ENCODE data around the gene RIN1. TPM values are rescaled to one million over a fixed set of nuclear protein-coding genes. Genes with fewer than 3 reads are reported as not detected.

The RIN1 gene
- total and polyA plus RNA-seq, 2 of the 13 experiments (the other 11 are each of a cell fraction or from before 2014, with no cell fraction given), result 2.4 to 4.1 TPM

GRCh38 chr11:66328302-66329144 is 7.7 kb downstream of the RIN1 start (continued):
- TF ChIP-seq ZNF318 (CRISPR knock-in tag; IDR thresholded peaks at IDR 0.05) (no peak), ZNF577 (CRISPR knock-in tag; IDR thresholded peaks at IDR 0.05; ENCODE audit: borderline replicate concordance, low read depth) (no peak), GMEB1 (CRISPR knock-in tag; IDR thresholded peaks at IDR 0.05; ENCODE audit: borderline replicate concordance) (no peak), FLYWCH1 (CRISPR knock-in tag; IDR thresholded peaks at IDR 0.05) (no peak), ZFP36L1 (CRISPR knock-in tag; IDR thresholded peaks at IDR 0.05) (no peak), ZNF580 (CRISPR knock-in tag; IDR thresholded peaks at IDR 0.05; ENCODE audit: borderline replicate concordance, low read depth) (peak; percentile 73; the same call in 1 of the 2 replicates), MAF1 (CRISPR knock-in tag; IDR thresholded peaks at IDR 0.05; ENCODE audit: borderline replicate concordance) (peak; percentile 66; the same call in 1 of the 2 replicates), TOPORS (CRISPR knock-in tag; IDR thresholded peaks at IDR 0.05) (0 out of 2 replicates have a peak, but pooled peaks have one; percentile 54), TCF7L2 (IDR thresholded peaks at IDR 0.05; ENCODE audit: low read depth, low read length) (no peak), ISX (CRISPR knock-in tag; conservative IDR thresholded peaks at IDR 0.05) (no peak), MTERF4 (CRISPR knock-in tag; IDR thresholded peaks at IDR 0.05) (peak; percentile 62; the same call in 1 of the 2 replicates), ZSCAN12 (CRISPR knock-in tag; IDR thresholded peaks at IDR 0.05) (no peak), U2AF2 (IDR thresholded peaks at IDR 0.05; ENCODE audit: low read depth, low read length) (no peak), ATF5 (CRISPR knock-in tag; IDR thresholded peaks at IDR 0.05; ENCODE audit: low read depth) (no peak), ZFP41 (CRISPR knock-in tag; IDR thresholded peaks at IDR 0.05; ENCODE audit: borderline replicate concordance) (0 out of 2 replicates have a peak, but pooled peaks have one; percentile 75), ZNF138 (CRISPR knock-in tag; IDR thresholded peaks at IDR 0.05; ENCODE audit: low read depth) (no peak)

Data from HepG2 (cell line).